B cell (primary cell): ENCODE data around the gene PNPT1. TPM values are rescaled to one million over a fixed set of nuclear protein-coding genes. Genes with fewer than 3 reads are reported as not detected.

Experiments used
- ATAC-seq: fragments of 200-7000 bp; cut with Tn5 transposase; one replicate; pipeline ENCODE4 v1.10.0; 2021; ENCODE audit warnings: low read depth, mild to moderate bottlenecking, moderate number of reproducible peaks, moderate library complexity
- CTCF ChIA-PET: fragments of 350-600 bp; sonication (Branson Sonifier 250); formaldehyde crosslinking; loops from one replicate; lab custom pipeline; 2021; ENCODE audit warnings: antibody characterized with exemption, inconsistent platforms; lab: Charles Lee
- POLR2A ChIA-PET: fragments of 350-600 bp; sonication (Branson Sonifier 250); formaldehyde crosslinking; loops from one replicate; lab custom pipeline; 2021; ENCODE audit warnings: antibody characterized with exemption; lab: Charles Lee
- DNase-seq: peaks from one replicate; pipeline ENCODE4 v3.0.0; 2013
- H2AFZ ChIP-seq: 2 replicates; pipeline ENCODE4 v1.6.1; 2012; ENCODE audit warnings: mild to moderate bottlenecking, low read depth, low read length; ENCODE audit not compliant: insufficient read depth, poor library complexity, severe bottlenecking
- H3K27ac ChIP-seq, 2 donors: 1 replicate in 1 of 2; 2 replicates in 1 of 2; pipeline ENCODE4 v1.5.1; 2012 to 2013; ENCODE audit warnings: low read length in 2 of 2, mild to moderate bottlenecking in 2 of 2, moderate library complexity in 1 of 2
- H3K27me3 ChIP-seq, 4 experiments: fragments of 200-600 bp in 1 of 4; sonication (generic) in 1 of 4; replicated peaks in 1 of 4; 1 replicate in 2 of 4; 2 replicates in 2 of 4; pipeline versions ENCODE4 v1.6.1 to v1.7.0; 2013 to 2016; ENCODE audit warnings: low read length in 3 of 4, mild to moderate bottlenecking in 2 of 4, mixed read lengths in 1 of 4, moderate library complexity in 1 of 4; ENCODE audit not compliant: insufficient read depth in 4 of 4, control insufficient read depth in 3 of 4; ENCODE audit errors: control extremely low read depth in 1 of 4
- H3K36me3 ChIP-seq, 2 experiments: replicated peaks in 1 of 2; 1 replicate in 1 of 2; 2 replicates in 1 of 2; pipeline versions ENCODE4 v1.6.1 to v1.7.1; 2013; ENCODE audit warnings: low read length in 1 of 2; ENCODE audit not compliant: insufficient read depth in 2 of 2, control insufficient read depth in 1 of 2; ENCODE audit errors: control extremely low read depth in 1 of 2, extremely low read depth in 1 of 2
- H3K4me1 ChIP-seq, 2 donors: fragments of 200-600 bp in 1 of 2; sonication (generic) in 1 of 2; 1 replicate in 1 of 2; 2 replicates in 1 of 2; pipeline versions ENCODE4 v1.5.1 to v1.6.1; 2013 to 2017; ENCODE audit warnings: low read length in 2 of 2; ENCODE audit not compliant: control insufficient read depth in 2 of 2, insufficient read depth in 2 of 2
- H3K4me2 ChIP-seq: replicated peaks from 2 replicates; pipeline ENCODE3; 2012; ENCODE audit warnings: mild to moderate bottlenecking, low read depth, low read length; ENCODE audit not compliant: poor library complexity, severe bottlenecking
- H3K4me3 ChIP-seq, 5 experiments: fragments of 200-600 bp in 1 of 5; sonication (generic) in 1 of 5; 1 replicate in 3 of 5; 2 replicates in 2 of 5; pipeline versions ENCODE4 v1.5.1 to v1.7.0; 2011 to 2016; ENCODE audit warnings: low read length in 4 of 5, mild to moderate bottlenecking in 4 of 5, low read depth in 2 of 5, control low read depth in 1 of 5, moderate library complexity in 1 of 5; ENCODE audit not compliant: insufficient read depth in 1 of 5; ENCODE audit errors: control extremely low read depth in 1 of 5, extremely low read depth in 1 of 5
- H3K79me2 ChIP-seq: fragments of 200-600 bp; sonication (generic); one replicate; pipeline ENCODE4 v1.6.0; 2016; ENCODE audit warnings: low read length; ENCODE audit not compliant: control insufficient read depth, insufficient read depth
- H3K9ac ChIP-seq: fragments of 200-600 bp; sonication (generic); 2 replicates; pipeline ENCODE4 v1.6.1; 2017; ENCODE audit warnings: mild to moderate bottlenecking, low read length, moderate library complexity
- H3K9me3 ChIP-seq, 3 donors: one replicate each; pipeline versions ENCODE4 v1.6.1 to v1.7.1; 2013; ENCODE audit warnings: low read length in 2 of 3; ENCODE audit not compliant: control insufficient read depth in 2 of 3, insufficient read depth in 1 of 3; ENCODE audit errors: control extremely low read depth in 1 of 3
- H4K20me1 ChIP-seq: 2 replicates; pipeline ENCODE4 v1.6.0; 2012; ENCODE audit warnings: mild to moderate bottlenecking, low read length; ENCODE audit not compliant: insufficient read depth, control insufficient read depth, poor library complexity, severe bottlenecking
- H3K27ac Mint-ChIP-seq: one replicate; pipeline ENCODE4 v1.8.0; 2021; ENCODE audit warnings: mixed read lengths
- H3K27me3 Mint-ChIP-seq: one replicate; pipeline ENCODE4 v1.8.0; 2021; ENCODE audit warnings: mixed read lengths
- H3K4me1 Mint-ChIP-seq: one replicate; pipeline ENCODE4 v1.8.0; 2021; ENCODE audit warnings: mixed read lengths
- H3K4me3 Mint-ChIP-seq: one replicate; pipeline ENCODE4 v1.8.0; 2021; ENCODE audit warnings: mixed read lengths
- H3K9me3 Mint-ChIP-seq: one replicate; pipeline ENCODE4 v1.8.0; 2022; ENCODE audit warnings: mixed read lengths; ENCODE audit not compliant: insufficient read depth
- CTCF ChIP-seq: fragments of 200-600 bp; IDR thresholded peaks from one replicate; pipeline ENCODE4 v1.8.0; 2022; ENCODE audit warnings: antibody characterized with exemption, mild to moderate bottlenecking
- EZH2 ChIP-seq: IDR thresholded peaks from 2 replicates; pipeline ENCODE4 v1.6.1; 2012; ENCODE audit warnings: borderline replicate concordance, low read depth, mild to moderate bottlenecking, moderate library complexity, low read length; ENCODE audit not compliant: insufficient read depth, poor library complexity, severe bottlenecking
- WGBS: methylation state at CpG from one replicate; pipeline ENCODE4 v1.1.5; 2013; ENCODE audit warnings: missing lambda C conversion rate; ENCODE audit not compliant: insufficient coverage; 5-methylcytosine and 5-hydroxymethylcytosine counted together
- intact Hi-C: fragments of 100-400 bp; cut with micrococcal nuclease; formaldehyde crosslinking; loops from one replicate; pipeline ENCODE4 v1.10.0; 2022
- polyA plus RNA-seq: library from polyadenylated mRNA; depleted of rRNA; stranded (reverse); fragments of >200 nt; gene quantifications from 2 replicates; pipeline ENCODE4 v1.2.3, GENCODE V29; 2012
- total RNA-seq, 2 donors: library from RNA; stranded (reverse); fragments of 120-200 nt in 1 of 2; gene quantifications; 1 replicate in 1 of 2; 2 replicates in 1 of 2; pipeline versions ENCODE4 v1.2.3 to v1.2.4, GENCODE V29; 2013 to 2022

The PNPT1 gene
- total and polyA plus RNA-seq, 2 donors (not counting 1 experiment from before 2014, with no cell fraction given): 7.8 to 23.1 TPM

GRCh38 chr2:55733335-55733734, 39.7 kb upstream of the PNPT1 start:
- ChIA-PET CTCF (interaction anchor here (1.4 kb wide), 1 partner anchor 14 kb away, joined by 3 read pairs; no protein-coding TSS in a partner anchor), POLR2A (no interaction called here)
- Histone ChIP-seq H2AFZ (no peak overlapping the region), H3K4me2 (no peak overlapping the region), H3K36me3 (no peaks in the 10 kb centered on the region), H3K4me1 (no peaks in the 10 kb centered on the region), H3K27me3 (no peaks in the 10 kb centered on the region), H4K20me1 (no peaks in the 10 kb centered on the region), H3K9me3 (no peaks in the 10 kb centered on the region), H3K79me2 (no peaks in the 10 kb centered on the region), H3K9ac (no peak overlapping the region), H3K4me3 (no peak overlapping the region), H3K27ac (no peak overlapping the region)
- ATAC-seq: no peak
- WGBS: no CpG with 5 or more reads among the region's 1 CpG
- H3K27me3 Mint-ChIP-seq: no peaks in the 10 kb centered on the region
- no peaks in the 10 kb centered on the region for H3K4me1 Mint-ChIP-seq
- intact Hi-C loops: no loop called here
- DNase-seq: no peak
- H3K9me3 Mint-ChIP-seq: no peaks in the 10 kb centered on the region
- no peak overlapping the region for H3K27ac Mint-ChIP-seq
- TF ChIP-seq EZH2 (no peak), CTCF (no peak)
- H3K4me3 Mint-ChIP-seq: no peak overlapping the region

DNA sequence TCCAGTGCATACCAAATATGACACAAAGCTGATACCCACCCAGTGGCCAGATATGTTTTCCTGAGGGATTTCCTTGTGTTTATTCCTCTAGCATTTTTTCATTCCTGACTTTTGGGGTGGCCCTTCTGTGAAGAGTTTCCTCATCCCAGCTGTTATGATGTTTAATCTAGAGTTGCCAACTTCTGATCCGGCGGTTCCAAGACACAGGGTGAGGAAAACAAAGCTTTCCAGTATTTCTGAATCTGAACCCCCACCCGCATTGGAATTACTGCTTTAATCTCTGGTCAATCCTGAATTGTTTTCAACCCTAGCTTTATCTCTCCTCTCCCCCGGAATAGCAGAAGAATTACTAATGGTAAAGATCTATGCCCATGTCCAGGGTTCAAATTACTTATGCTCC, 39.2 kb upstream of the PNPT1 start:
- Histone ChIP-seq H3K4me2 (no peak overlapping the region), H3K36me3 (no peaks in the 10 kb centered on the region), H3K9me3 (no peaks in the 10 kb centered on the region), H4K20me1 (no peaks in the 10 kb centered on the region), H3K9ac (no peak overlapping the region), H3K27me3 (no peaks in the 10 kb centered on the region), H3K27ac (no peak overlapping the region), H2AFZ (no peak overlapping the region), H3K79me2 (no peaks in the 10 kb centered on the region), H3K4me1 (no peaks in the 10 kb centered on the region), H3K4me3 (no peak overlapping the region)
- TF ChIP-seq EZH2: no peak
- no peak for TF ChIP-seq CTCF
- ATAC-seq (no peak), DNase-seq (no peak)
- ChIA-PET CTCF (interaction anchor here (1.4 kb wide), 1 partner anchor 14 kb away, joined by 3 read pairs; no protein-coding TSS in a partner anchor), POLR2A (no interaction called here)
- WGBS: 90% methylated on average over 3 of the region's 4 CpGs
- Mint-ChIP-seq H3K9me3 (no peaks in the 10 kb centered on the region), H3K4me1 (no peaks in the 10 kb centered on the region), H3K27me3 (no peaks in the 10 kb centered on the region), H3K4me3 (no peak overlapping the region), H3K27ac (no peak overlapping the region)
- intact Hi-C loops: no loop called here
